Right cardiac atrium (tissue), 5 donors: ENCODE measurements around the gene OLFML3. TPM values are rescaled to one million over a fixed set of nuclear protein-coding genes. Genes with fewer than 3 reads are reported as not detected.
A peak's percentile ranks its signal among the peaks of the same experiment; 100 is the strongest.
"Not testable (repeated sequence)": the region's sequence is repeated elsewhere in the genome, so short reads cannot be mapped to it uniquely, and the experiment has no call there.

Experiments used
- ATAC-seq, 2 donors: fragments of 200-7000 bp; cut with Tn5 transposase; one replicate each; pipeline versions ENCODE4 v1.8.0 to v1.9.1; 2020; ENCODE audit warnings: moderate library complexity in 2 of 2, mild to moderate bottlenecking in 1 of 2
- DNase-seq, 3 donors: peaks; one replicate each; pipeline ENCODE4 v3.0.0-alpha.2; 2020
- H3K27ac ChIP-seq: one replicate; pipeline ENCODE4 v1.5.1; 2013; ENCODE audit warnings: mild to moderate bottlenecking, low read length, control low read depth, moderate library complexity
- H3K27me3 ChIP-seq: one replicate; pipeline ENCODE4 v1.6.1; 2013; ENCODE audit not compliant: control insufficient read depth, insufficient read depth
- H3K4me1 ChIP-seq: one replicate; pipeline ENCODE4 v1.6.1; 2013; ENCODE audit warnings: low read length; ENCODE audit not compliant: control insufficient read depth, insufficient read depth
- H3K4me3 ChIP-seq: one replicate; pipeline ENCODE4 v1.5.1; 2013; ENCODE audit warnings: low read length, control low read depth
- H3K9me3 ChIP-seq: one replicate; pipeline ENCODE4 v1.6.1; 2013; ENCODE audit warnings: low read length; ENCODE audit not compliant: control insufficient read depth
- WGBS: extraction: QIAGEN DNeasy Blood & Tissue Kit; methylation state at CpG from one replicate; pipeline ENCODE4 v1.1.7; 2013; 5-methylcytosine and 5-hydroxymethylcytosine counted together
- intact Hi-C, 4 donors: fragments of 100-400 bp; cut with DNase I; formaldehyde crosslinking; loops; one replicate each; pipeline versions ENCODE4 v1.11.0 to v1.14.0; 2022 to 2023
- polyA plus RNA-seq: library from polyadenylated mRNA; stranded (reverse); fragments of 200-250 nt; gene quantifications from one replicate; pipeline ENCODE4 v1.2.3, GENCODE V29; 2013
- total RNA-seq, 4 donors: library from RNA; stranded (reverse); fragmentation: NEBNext Ultra II Directional; extraction: Animal tissue kit (Norgen Biotek cat#: 25700); gene quantifications; one replicate each; pipeline ENCODE4 v1.2.1, GENCODE V29; 2021
- donor health status: healthy with polysubstance abuse.
- donor health status: DM: no; HTN: yes; CAD: no.
- donor health status: DM: no; HTN: no; CAD: no.
- donor health status: DM: no; HTN: yes; CAD: no; lungs with severe emphysema.
- donor health status: DM: yes; HTN: yes; CAD: no.

The OLFML3 gene
- total and polyA plus RNA-seq, 5 donors = 25.8 to 33.9 (median 31.1) TPM

DNA sequence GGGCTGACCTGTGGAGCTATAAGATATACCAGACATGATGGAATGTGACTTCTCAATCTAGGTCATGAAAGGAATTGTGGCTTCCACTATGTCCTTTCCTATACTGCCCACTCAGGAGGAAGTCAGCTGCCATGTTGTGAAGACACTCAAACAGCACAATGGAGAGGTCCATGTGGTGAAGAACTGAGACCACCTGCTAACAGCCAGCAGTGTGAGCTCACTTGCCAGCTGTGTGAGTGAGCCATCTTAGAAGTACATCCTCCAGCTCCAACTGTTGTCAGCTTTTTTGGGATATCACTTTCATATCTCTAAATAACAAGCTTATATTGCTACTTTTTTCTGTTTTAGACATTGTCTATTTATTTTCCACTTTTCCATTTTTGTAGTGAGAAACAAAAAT, 29.7 kb downstream of the OLFML3 start:
- ATAC-seq (no peak), DNase-seq (no peak)
- H3K4me3 ChIP-seq = no peak overlapping the region
- H3K27me3 ChIP-seq = no peaks in the 10 kb centered on the region
- no peaks in the 10 kb centered on the region for H3K4me1 ChIP-seq
- no peaks in the 10 kb centered on the region for H3K9me3 ChIP-seq
- no peak overlapping the region for H3K27ac ChIP-seq
- intact Hi-C loops = loop anchor here in 1 of 4 donors (10.0 kb wide), 1 partner anchor 126 kb away; no protein-coding TSS in a partner anchor

DNA sequence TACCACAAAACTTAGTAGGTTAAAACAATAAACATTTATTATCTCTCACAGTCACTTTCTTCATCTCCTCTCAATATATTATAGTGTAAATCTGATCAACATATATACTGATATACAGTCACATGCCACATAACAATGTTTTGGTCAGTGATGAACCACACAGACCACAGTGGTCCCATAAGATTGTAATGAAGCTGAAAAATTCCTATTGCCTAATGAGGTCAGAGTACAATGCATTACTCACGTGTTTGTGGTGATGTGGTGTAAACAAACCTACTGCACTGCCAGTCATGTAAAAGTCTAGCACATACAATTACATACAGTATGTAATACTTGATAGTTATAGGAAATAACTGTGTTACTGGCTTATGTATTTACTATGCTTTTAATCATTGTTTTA, 30.1 kb downstream of the OLFML3 start:
- Histone ChIP-seq H3K27ac (no peak overlapping the region), H3K4me3 (no peak overlapping the region), H3K27me3 (no peaks in the 10 kb centered on the region), H3K9me3 (no peaks in the 10 kb centered on the region), H3K4me1 (no peaks in the 10 kb centered on the region)
- DNase-seq = no peak
- ATAC-seq = no peak
- intact Hi-C loops = loop anchor here in 1 of 4 donors (10.0 kb wide), 1 partner anchor 125 kb away; no protein-coding TSS in a partner anchor
- WGBS = 81% methylated on average over 1 of the region's 1 CpG

- no peaks in the 10 kb centered on the region for H3K27me3 ChIP-seq
- WGBS = 60% methylated on average over 9 of the region's 9 CpGs
- H3K9me3 ChIP-seq = no peaks in the 10 kb centered on the region
- no peak for DNase-seq
- H3K4me3 ChIP-seq = no peak overlapping the region
- no peak for ATAC-seq
- no peaks in the 10 kb centered on the region for H3K4me1 ChIP-seq
- H3K27ac ChIP-seq = no peak overlapping the region
- intact Hi-C loops = no loop called here
Observed at GRCh38 chr1:114010433-114011184, 31.3 kb downstream of the OLFML3 start.

DNA sequence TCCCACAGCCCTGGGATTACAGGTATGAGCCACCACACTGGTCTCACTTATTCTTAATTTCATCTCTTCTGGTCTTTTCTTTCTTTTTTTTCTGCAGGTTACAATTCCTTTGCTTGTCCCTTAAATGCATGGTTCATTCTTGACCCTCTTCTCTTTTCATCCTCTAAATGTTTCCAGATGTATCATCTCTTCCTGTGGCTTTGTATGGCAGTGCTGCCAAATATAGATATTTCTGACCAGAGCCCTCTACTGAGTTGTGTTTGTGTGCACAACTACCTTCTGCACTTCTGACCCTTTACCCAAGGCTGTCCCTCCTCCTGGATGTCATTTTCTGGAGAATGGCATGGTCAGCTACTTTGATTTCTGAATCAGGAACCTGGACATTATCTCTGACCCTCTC, 32.5 kb downstream of the OLFML3 start:
- intact Hi-C loops = no loop called here
- DNase-seq = no peak
- H3K9me3 ChIP-seq = no peaks in the 10 kb centered on the region
- H3K4me3 ChIP-seq = no peak overlapping the region
- no peaks in the 10 kb centered on the region for H3K27me3 ChIP-seq
- H3K4me1 ChIP-seq = no peaks in the 10 kb centered on the region
- ATAC-seq = no peak
- H3K27ac ChIP-seq = no peak overlapping the region

DNA sequence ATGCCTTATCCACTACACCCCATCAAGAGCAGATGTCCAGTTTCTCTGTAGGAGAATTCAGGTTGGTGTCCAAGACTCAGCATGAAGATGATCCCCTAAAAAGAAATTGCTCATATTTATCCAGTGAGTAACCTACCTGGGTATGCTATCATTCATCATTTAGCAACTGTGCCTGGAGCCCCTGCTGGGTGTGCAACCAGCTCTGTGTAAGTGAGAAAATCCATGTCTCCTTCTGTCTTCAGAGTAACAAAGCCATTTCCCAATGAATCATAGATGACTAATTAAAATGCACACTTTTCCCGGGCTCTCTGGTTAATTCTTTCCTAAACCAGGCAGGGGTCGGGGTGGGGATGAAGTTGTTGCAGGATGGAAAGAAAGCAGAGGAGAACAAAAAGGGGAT, 35.8 kb downstream of the OLFML3 start:
- H3K9me3 ChIP-seq = no peaks in the 10 kb centered on the region
- intact Hi-C loops = no loop called here
- no peaks in the 10 kb centered on the region for H3K27me3 ChIP-seq
- no peaks in the 10 kb centered on the region for H3K4me1 ChIP-seq
- ATAC-seq (no peak), DNase-seq (no peak)
- 73% methylated on average over 2 of the region's 2 CpGs for WGBS
- H3K4me3 ChIP-seq = no peak overlapping the region
- no peak overlapping the region for H3K27ac ChIP-seq

DNA sequence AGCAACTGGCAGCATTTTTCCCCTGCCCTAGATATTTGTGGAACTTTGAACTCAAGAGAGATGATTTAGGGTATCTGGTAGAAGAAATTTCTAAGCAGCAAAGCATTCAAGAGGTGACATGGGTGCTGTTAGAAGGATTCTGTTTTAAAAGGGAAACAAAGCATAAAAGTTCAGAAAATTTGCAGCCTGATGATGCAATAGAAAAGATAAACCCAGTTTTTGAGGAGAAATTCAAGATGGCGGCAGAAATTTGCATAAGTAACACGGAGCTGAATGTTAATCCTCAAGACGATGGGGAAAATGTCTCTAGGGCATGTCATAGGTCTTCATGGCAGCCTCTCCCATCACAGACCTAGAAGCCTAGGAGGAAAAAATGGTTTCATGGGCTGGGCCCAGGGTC, 40.5 kb downstream of the OLFML3 start:
- H3K27me3 ChIP-seq, H3K4me3 ChIP-seq, intact Hi-C loops, ATAC-seq, H3K4me1 ChIP-seq, DNase-seq, H3K9me3 ChIP-seq, H3K27ac ChIP-seq: not testable (repeated sequence)
- WGBS = 88% methylated on average over 3 of the region's 3 CpGs

DNA sequence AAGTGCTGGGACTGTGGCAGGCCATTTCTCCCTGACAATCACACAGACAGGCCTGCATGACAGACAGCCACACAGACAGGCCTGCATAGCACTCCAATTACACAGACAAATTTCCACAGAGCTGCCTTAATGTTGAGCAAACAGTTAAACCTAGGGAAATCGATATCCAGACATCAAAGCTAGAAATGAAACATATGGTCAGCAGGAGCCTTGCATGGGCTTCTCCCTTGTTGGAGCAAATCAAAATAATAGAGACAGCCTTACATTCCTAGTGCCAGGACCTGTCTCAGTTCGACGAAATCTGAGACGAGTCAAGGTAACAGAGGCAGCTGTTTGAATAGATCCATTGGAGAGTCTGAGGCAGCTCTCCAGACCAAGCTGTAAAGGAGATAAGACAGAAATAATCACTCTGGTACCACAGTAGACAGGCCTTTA, 42.4 kb downstream of the OLFML3 start:
- no peaks in the 10 kb centered on the region for H3K27me3 ChIP-seq
- H3K4me1 ChIP-seq = no peaks in the 10 kb centered on the region
- no peak for DNase-seq
- intact Hi-C loops = no loop called here
- WGBS = 48% methylated on average over 4 of the region's 4 CpGs
- ATAC-seq = no peak
- no peak overlapping the region for H3K4me3 ChIP-seq
- H3K27ac ChIP-seq = no peak overlapping the region
- H3K9me3 ChIP-seq = no peaks in the 10 kb centered on the region

DNA sequence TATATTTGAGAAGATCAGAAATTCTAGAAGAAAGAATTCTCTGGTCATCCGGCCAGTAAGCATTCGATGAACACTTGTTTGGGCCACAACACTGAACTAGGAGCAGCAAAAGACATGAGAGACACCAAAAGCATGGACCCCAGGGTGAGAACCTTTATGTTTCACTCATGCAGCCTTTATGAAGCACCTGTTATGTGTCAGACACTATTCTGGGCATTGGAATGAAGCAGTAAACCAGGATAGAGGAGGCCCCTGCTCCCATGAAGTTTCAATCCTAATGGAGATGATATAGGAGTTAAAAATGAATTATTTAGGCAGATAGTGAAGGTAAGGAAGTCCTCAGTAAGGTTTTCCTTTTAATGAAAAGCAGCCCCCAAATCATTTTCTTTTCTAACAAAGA, 43.6 kb downstream of the OLFML3 start:
- intact Hi-C loops = no loop called here
- DNase-seq = no peak
- no peaks in the 10 kb centered on the region for H3K9me3 ChIP-seq
- no peak for ATAC-seq
- H3K27me3 ChIP-seq = no peaks in the 10 kb centered on the region
- WGBS = 97% methylated on average over 2 of the region's 2 CpGs
- no peaks in the 10 kb centered on the region for H3K4me1 ChIP-seq
- no peak overlapping the region for H3K4me3 ChIP-seq
- no peak overlapping the region for H3K27ac ChIP-seq

DNA sequence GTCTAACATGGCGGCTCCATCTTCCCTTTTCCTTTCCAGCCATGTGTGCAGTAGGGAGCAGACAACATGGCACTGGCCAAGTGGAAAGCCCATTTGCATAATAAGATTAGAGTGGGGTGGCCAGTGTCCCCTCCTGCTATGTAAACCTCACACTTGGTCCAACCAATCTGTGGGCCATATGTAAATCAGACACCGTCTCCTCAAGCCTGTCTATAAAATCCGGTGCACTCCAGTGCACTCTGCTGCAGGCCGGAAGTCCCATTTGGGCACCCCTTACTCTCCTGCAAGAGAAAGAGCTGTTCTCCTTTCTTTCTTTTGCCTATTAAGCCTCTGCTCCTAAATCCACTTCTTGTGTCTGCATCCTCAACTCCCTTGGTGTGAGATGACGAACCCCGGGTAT, 44.1 kb downstream of the OLFML3 start:
- Histone ChIP-seq H3K4me3 (no peak overlapping the region), H3K27me3 (no peaks in the 10 kb centered on the region), H3K9me3 (no peaks in the 10 kb centered on the region), H3K4me1 (no peaks in the 10 kb centered on the region), H3K27ac (no peak overlapping the region)
- intact Hi-C loops = no loop called here
- DNase-seq (no peak), ATAC-seq (no peak)
- WGBS = 84% methylated on average over 6 of the region's 6 CpGs

DNA sequence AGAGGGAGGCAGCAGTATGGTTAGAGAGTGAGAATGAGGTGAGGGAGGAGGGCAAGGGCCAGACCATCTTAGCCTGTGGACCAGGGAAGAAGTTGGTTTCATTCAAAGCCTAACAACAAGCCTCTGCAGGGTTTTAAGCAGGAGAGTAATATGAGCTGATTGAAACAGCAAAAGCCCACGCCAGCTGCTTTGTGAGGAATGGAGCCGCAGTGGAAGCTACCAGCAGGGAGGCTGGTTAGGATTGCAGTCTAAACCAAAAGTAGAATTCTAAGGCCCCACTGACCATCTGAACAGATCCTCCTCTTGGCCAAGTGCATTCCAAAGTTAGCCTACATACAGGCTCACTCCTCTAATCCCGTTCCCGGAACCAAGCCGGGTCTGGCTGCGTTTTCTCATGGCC, 44.8 kb downstream of the OLFML3 start:
- Histone ChIP-seq H3K9me3 (no peaks in the 10 kb centered on the region), H3K27me3 (no peaks in the 10 kb centered on the region), H3K4me1 (no peaks in the 10 kb centered on the region), H3K4me3 (no peak overlapping the region), H3K27ac (no peak overlapping the region)
- 69% methylated on average over 6 of the region's 6 CpGs for WGBS
- intact Hi-C loops = no loop called here
- DNase-seq = peak in 1 of 3 donors; percentile 45
- ATAC-seq = no peak

- H3K4me1 ChIP-seq = no peaks in the 10 kb centered on the region
- no peaks in the 10 kb centered on the region for H3K27me3 ChIP-seq
- intact Hi-C loops = no loop called here
- H3K4me3 ChIP-seq = no peak overlapping the region
- ATAC-seq (no peak), DNase-seq (no peak)
- H3K27ac ChIP-seq = no peak overlapping the region
- 94% methylated on average over 5 of the region's 5 CpGs for WGBS
- no peaks in the 10 kb centered on the region for H3K9me3 ChIP-seq
Observed at GRCh38 chr1:114025609-114026401, 46.5 kb downstream of the OLFML3 start.
